Activated CD4-positive, alpha-beta T cell treated with anti-CD3 and anti-CD28 coated beads for 24 hours (primary cell): Measurements from ENCODE around the gene TPSAB1.

ENCODE experiments used
- DNase-seq, 2 donors: peaks; one replicate each; pipeline ENCODE4 v3.0.0-alpha.2; 2020; ENCODE audit warnings: low read depth in 2 of 2

TPSAB1 gene

GRCh38 chr16:1285669-1286512 lies 45.4 kb downstream of the TPSAB1 start:
- no peak for DNase-seq

DNA sequence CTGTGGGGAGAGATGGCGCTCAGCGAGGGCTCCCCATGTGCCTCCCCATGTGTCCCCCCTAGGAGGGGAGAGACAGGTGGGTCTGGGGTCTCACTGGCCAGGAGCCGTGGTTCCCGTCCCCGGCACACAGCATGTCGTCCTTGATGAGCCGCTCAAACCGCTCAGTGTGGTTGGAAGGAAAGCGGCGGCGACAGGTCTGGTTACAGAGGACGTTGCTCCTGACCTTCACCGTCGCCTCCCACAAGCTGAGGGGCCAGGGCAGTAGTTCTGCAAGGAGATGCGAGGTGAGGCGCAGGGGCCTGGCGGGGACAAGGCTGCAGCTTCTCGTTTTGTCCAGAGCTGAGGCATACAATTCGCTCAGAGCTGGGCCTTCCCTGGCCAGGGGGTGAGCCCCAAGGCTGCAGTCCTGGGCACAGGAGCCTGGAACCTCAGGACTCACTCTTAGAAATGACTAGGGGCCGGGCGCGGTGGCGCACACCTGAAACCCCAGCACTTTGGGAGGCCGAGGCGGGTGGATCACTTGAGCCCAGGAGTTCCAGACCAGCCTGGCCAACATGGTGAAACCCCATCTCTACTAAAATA lies 46.1 kb downstream of the TPSAB1 start:
- DNase-seq, result no peak

DNA sequence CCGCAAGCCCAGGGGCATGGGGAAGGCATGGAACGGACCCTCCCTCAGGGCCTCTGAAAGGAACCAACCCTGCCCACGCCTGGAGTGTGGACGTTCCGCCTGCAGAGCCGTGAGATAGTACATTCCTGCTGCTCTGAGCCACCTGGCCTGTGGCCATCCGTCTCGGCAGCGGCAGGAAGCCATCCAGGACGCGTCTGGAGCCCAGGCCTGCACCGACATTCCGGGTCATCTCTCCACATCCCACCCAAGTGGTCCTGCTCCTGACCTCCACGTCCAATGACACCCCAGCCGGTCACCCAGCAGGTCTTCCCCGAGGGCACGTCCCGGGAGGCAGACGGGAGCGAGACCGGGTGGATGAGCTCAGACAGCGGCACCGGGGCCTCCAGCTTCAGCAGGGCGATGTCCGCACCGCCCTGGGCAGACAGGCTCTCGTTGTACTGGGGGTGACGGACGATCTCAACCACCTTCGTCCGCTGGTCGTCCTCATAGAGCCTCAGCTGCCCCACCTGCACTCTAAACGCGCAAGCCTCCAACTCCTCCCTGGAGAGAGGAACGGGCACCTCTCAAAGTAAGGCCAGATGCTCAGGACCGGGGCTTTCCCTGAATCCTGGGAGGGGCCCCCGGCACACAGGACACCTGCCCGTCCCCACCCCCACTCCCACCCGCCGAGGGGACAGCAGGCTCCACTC lies 47.6 kb downstream of the TPSAB1 start:
- no peak for DNase-seq

DNA sequence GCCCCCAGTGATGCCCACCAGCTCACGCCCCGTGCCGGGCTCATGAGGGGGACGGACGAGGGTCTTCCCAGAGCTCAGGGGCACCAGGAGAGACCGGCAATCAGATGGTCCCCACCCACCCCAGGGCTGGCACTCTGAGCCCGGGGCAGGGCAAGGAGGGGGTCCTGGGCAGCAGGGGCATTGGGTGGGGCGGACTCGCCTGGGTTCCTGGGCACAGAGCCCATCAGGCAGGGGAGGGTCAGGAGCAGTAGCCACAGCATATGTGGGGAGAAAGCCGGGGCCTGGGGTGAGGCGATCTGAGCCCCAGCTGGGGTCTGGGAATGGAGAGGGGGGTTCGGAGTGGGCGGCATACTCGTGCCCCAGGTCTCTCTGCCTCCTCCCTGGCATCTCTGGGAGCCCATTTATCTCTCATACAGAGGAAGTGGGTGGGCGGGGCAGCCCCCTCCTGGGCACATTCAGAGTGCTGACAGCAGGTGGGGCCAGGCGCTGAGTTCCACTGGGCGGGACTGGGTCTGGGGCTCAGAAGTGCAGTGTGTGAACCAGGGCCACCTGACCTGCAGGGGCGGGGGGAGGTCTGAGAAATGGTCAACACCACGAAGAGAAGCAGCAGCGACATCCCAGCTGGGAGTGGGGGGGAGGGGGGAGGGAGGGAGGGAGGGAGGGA lies 48.4 kb downstream of the TPSAB1 start:
- DNase-seq, result no peak

DNA sequence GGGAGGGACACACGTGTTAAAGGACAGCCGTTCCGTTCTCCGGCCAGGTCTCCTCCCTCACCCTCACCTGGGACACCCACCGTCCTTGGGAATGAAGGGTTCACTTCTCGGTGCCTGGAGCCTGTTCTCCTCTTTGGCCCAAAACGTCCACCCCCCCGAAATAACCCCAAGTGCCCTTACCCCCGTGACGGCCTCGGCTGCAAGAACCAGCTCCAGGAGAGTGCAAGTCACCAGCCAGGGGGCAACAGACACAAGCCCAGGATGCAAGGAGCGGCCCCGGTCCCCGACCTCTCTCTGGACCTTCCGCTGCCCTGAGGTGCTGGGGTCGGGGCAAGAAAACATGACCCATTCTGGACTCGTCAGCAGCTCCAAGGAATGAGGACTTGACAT lies 49.0 kb downstream of the TPSAB1 start:
- no peak for DNase-seq

- DNase-seq, result no peak
Measured at GRCh38 chr16:1290063-1290501, 49.6 kb downstream of the TPSAB1 start.

DNA sequence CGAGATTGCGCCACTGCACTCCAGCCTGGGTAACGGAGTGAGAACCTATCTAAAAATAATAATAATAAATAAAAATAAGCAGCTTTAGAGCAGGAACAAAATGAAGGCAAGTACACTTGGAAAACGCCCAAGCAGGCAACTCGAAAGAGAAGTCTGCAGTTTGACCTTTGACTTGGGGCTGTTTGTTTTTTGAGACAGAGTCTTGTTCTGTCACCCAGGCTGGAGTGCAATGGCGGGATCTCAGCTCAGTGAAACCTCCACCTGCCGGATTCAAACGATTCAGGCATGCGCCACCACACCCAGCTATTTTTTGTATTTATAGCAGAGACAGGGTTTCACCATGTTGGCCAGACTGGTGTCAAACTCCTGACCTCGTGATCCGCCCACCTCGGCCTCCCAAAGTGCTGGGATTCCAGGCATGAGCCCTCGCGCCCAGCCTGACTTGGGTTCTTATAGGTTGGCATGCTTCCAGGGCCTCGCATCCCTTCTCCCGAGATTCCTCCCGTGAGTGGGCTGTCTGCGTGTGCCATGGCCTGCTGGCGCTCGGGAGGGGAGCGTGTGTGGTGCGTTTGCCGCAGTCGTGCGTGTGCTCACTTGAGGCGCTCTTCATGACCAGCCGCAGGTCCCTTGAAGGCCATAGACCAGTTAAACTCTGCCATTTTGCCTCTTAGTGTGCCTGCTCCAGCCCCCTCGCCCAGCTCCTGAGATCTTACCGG lies 50.5 kb downstream of the TPSAB1 start:
- DNase-seq, result no peak

DNA sequence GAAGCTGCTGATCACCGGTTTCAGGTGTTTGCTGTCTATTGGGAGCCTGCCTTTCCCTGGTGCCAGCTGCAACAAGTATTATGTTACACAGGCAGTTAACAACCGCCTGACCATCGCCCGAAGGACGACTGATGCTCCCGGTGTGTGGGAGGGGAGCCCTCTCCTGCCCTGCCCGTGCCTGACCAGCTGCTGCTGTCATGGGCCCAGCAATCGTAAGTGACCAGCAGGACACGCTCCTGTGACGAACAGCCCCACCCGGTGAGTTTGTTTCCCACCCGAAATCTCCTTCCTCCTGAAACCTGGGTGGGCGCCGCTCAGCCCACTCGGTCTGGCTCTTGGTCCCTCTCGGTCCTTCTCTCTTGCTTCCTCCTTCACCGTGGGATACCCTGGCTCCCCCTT lies 51.1 kb downstream of the TPSAB1 start:
- DNase-seq, result no peak
